ENCODE measurements around the gene KCTD20. TPM values are rescaled to one million over a fixed set of nuclear protein-coding genes. Genes with fewer than 3 reads are reported as not detected.

KCTD20 gene
- total RNA-seq, 1 donor from 2014 or later = 41.3 TPM

- Histone ChIP-seq H4K20me1 (ENCODE audit: low read depth) (no peaks in the 10 kb centered on the region), H3K27ac (no peak overlapping the region), H3F3A (ENCODE audit: low read depth) (peaks cover 23% of the 10 kb centered on the region), H3K4me2 (no peak overlapping the region), H3K27me3 (no peaks in the 10 kb centered on the region), H3K4me3 (no peak overlapping the region), H3K79me2 (ENCODE audit: low read depth) (no peaks in the 10 kb centered on the region), H3K36me3 (no peaks in the 10 kb centered on the region), H3K9ac (no peak overlapping the region), H3K9me3 (ENCODE audit: low read depth) (no peaks in the 10 kb centered on the region), H2AFZ (replicated peaks) (no peak overlapping the region), H3K4me1 (peaks cover 10% of the 10 kb centered on the region)
- Mint-ChIP-seq H3K9me3 (no peaks in the 10 kb centered on the region), H3K4me1 (peaks cover 14% of the 10 kb centered on the region), H3K27me3 (ENCODE audit: insufficient read depth, low read depth) (peaks cover 3% of the 10 kb centered on the region), H3K4me3 (no peak overlapping the region), H3K27ac (no peak overlapping the region), H3K36me3 (no peaks in the 10 kb centered on the region)
- no peak for DNase-seq (ENCODE audit: low spot score)
- no peak for TF ChIP-seq EZH2phosphoT487 (IDR thresholded peaks at IDR 0.05)
- TF ChIP-seq, protein P1, sequence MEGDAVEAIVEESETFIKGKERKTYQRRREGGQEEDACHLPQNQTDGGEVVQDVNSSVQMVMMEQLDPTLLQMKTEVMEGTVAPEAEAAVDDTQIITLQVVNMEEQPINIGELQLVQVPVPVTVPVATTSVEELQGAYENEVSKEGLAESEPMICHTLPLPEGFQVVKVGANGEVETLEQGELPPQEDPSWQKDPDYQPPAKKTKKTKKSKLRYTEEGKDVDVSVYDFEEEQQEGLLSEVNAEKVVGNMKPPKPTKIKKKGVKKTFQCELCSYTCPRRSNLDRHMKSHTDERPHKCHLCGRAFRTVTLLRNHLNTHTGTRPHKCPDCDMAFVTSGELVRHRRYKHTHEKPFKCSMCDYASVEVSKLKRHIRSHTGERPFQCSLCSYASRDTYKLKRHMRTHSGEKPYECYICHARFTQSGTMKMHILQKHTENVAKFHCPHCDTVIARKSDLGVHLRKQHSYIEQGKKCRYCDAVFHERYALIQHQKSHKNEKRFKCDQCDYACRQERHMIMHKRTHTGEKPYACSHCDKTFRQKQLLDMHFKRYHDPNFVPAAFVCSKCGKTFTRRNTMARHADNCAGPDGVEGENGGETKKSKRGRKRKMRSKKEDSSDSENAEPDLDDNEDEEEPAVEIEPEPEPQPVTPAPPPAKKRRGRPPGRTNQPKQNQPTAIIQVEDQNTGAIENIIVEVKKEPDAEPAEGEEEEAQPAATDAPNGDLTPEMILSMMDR (IDR thresholded peaks at IDR 0.05) = no peak
- no peak for TF ChIP-seq EZH2 (IDR thresholded peaks at IDR 0.05)
Observed at GRCh38 chr6:36419310-36419709, 23.5 kb upstream of the KCTD20 start.

- peak overlapping the region; percentile 78 for H3K4me2 ChIP-seq
- no peak overlapping the region for H3K27ac ChIP-seq
- H3K27me3 Mint-ChIP-seq (ENCODE audit: insufficient read depth, low read depth) = peaks cover 3% of the 10 kb centered on the region
- no peaks in the 10 kb centered on the region for H3K36me3 Mint-ChIP-seq
- H2AFZ ChIP-seq (replicated peaks) = peak overlapping the region; percentile 95
- H3K36me3 ChIP-seq = no peaks in the 10 kb centered on the region
- peaks cover 14% of the 10 kb centered on the region for H3K4me1 Mint-ChIP-seq
- H4K20me1 ChIP-seq (ENCODE audit: low read depth) = no peaks in the 10 kb centered on the region
- no peak for DNase-seq (ENCODE audit: low spot score)
- peak overlapping the region; percentile 61 for H3K27ac Mint-ChIP-seq
- peaks cover 10% of the 10 kb centered on the region for H3K4me1 ChIP-seq
- no peaks in the 10 kb centered on the region for H3K27me3 ChIP-seq
- TF ChIP-seq EZH2phosphoT487 (IDR thresholded peaks at IDR 0.05) (no peak), EZH2 (IDR thresholded peaks at IDR 0.05) (no peak)
- TF ChIP-seq, protein P1 (IDR thresholded peaks at IDR 0.05) = no peak
- H3K9me3 Mint-ChIP-seq = no peaks in the 10 kb centered on the region
- H3K4me3 ChIP-seq = peak overlapping the region; percentile 38
- H3K4me3 Mint-ChIP-seq = peak overlapping the region; percentile 87
- H3K9ac ChIP-seq = no peak overlapping the region
- H3K79me2 ChIP-seq (ENCODE audit: low read depth) = no peaks in the 10 kb centered on the region
- peaks cover 23% of the 10 kb centered on the region for H3F3A ChIP-seq (ENCODE audit: low read depth)
- no peaks in the 10 kb centered on the region for H3K9me3 ChIP-seq (ENCODE audit: low read depth)
Observed at GRCh38 chr6:36422714-36423100, 20.1 kb upstream of the KCTD20 start.

GRCh38 chr6:36423101-36423824 is 19.5 kb upstream of the KCTD20 start:
- Histone ChIP-seq H3K4me2 (peak overlapping the region; percentile 78), H3F3A (ENCODE audit: low read depth) (peaks cover 23% of the 10 kb centered on the region), H3K4me3 (peak overlapping the region; percentile 38), H3K27ac (no peak overlapping the region), H2AFZ (replicated peaks) (peak overlapping the region; percentile 95), H3K27me3 (no peaks in the 10 kb centered on the region), H3K9me3 (ENCODE audit: low read depth) (no peaks in the 10 kb centered on the region), H3K79me2 (ENCODE audit: low read depth) (no peaks in the 10 kb centered on the region), H3K36me3 (no peaks in the 10 kb centered on the region), H4K20me1 (ENCODE audit: low read depth) (no peaks in the 10 kb centered on the region), H3K4me1 (peaks cover 10% of the 10 kb centered on the region), H3K9ac (no peak overlapping the region)
- Mint-ChIP-seq H3K4me3 (peak overlapping the region; percentile 87), H3K27me3 (ENCODE audit: insufficient read depth, low read depth) (peaks cover 2% of the 10 kb centered on the region), H3K27ac (peak overlapping the region; percentile 72), H3K4me1 (peaks cover 14% of the 10 kb centered on the region), H3K9me3 (no peaks in the 10 kb centered on the region), H3K36me3 (no peaks in the 10 kb centered on the region)
- TF ChIP-seq, protein P1 (IDR thresholded peaks at IDR 0.05) = peak; percentile 67
- TF ChIP-seq EZH2 (IDR thresholded peaks at IDR 0.05) = peak; percentile 37
- no peak for TF ChIP-seq EZH2phosphoT487 (IDR thresholded peaks at IDR 0.05)
- peak; percentile 99 for DNase-seq (ENCODE audit: low spot score)

Measured in neural progenitor cell (in vitro differentiated cells).